Common myeloid progenitor, CD34-positive (primary cell): Measurements from ENCODE around the gene GMPR2.
A peak's percentile ranks its signal among the peaks of the same experiment; 100 is the strongest.

ENCODE experiments used
- CTCF ChIA-PET: fragments of 350-600 bp; sonication (Branson Sonifier 250); formaldehyde crosslinking; loops from one replicate; lab custom pipeline; 2021; ENCODE audit warnings: antibody characterized with exemption; lab: Charles Lee
- POLR2A ChIA-PET: fragments of 350-600 bp; sonication (Branson Sonifier 250); formaldehyde crosslinking; loops from one replicate; lab custom pipeline; 2021; ENCODE audit warnings: antibody characterized with exemption; lab: Charles Lee
- DNase-seq, 3 donors: peaks; one replicate each; pipeline versions ENCODE4 v3.0.0 to v3.0.0-alpha.2; 2013
- H3K27ac ChIP-seq, 2 experiments: 1 replicate in 1 of 2; 2 replicates in 1 of 2; pipeline ENCODE4 v1.7.0; 2013; ENCODE audit warnings: inconsistent platforms in 2 of 2, low read length in 2 of 2, mild to moderate bottlenecking in 2 of 2, low read depth in 1 of 2, moderate library complexity in 1 of 2; ENCODE audit not compliant: severe bottlenecking in 2 of 2, insufficient read depth in 1 of 2, poor library complexity in 1 of 2
- H3K27me3 ChIP-seq, 5 experiments: replicated peaks in 2 of 5; 1 replicate in 3 of 5; 2 replicates in 2 of 5; pipeline versions ENCODE4 v1.6.1 to v1.7.0; 2013; ENCODE audit warnings: low read length in 4 of 5, mild to moderate bottlenecking in 2 of 5, moderate library complexity in 2 of 5, inconsistent platforms in 1 of 5; ENCODE audit not compliant: insufficient read depth in 5 of 5, control insufficient read depth in 4 of 5
- H3K36me3 ChIP-seq, 4 experiments: 1 replicate in 2 of 4; 2 replicates in 2 of 4; pipeline versions ENCODE4 v1.6.1 to v1.7.0; 2013; ENCODE audit warnings: low read length in 3 of 4, control low read depth in 1 of 4, mild to moderate bottlenecking in 1 of 4; ENCODE audit not compliant: control insufficient read depth in 4 of 4, insufficient read depth in 4 of 4
- H3K4me1 ChIP-seq, 4 experiments: 1 replicate in 3 of 4; 2 replicates in 1 of 4; pipeline versions ENCODE4 v1.6.1 to v1.7.1; 2013; ENCODE audit warnings: low read length in 3 of 4, mild to moderate bottlenecking in 3 of 4, control low read depth in 1 of 4, inconsistent platforms in 1 of 4, moderate library complexity in 1 of 4; ENCODE audit not compliant: control insufficient read depth in 4 of 4, insufficient read depth in 4 of 4; ENCODE audit errors: control extremely low read depth in 1 of 4
- H3K4me3 ChIP-seq, 7 experiments: 1 replicate in 4 of 7; 2 replicates in 3 of 7; pipeline versions ENCODE4 v1.5.1 to v1.7.0; 2013; ENCODE audit warnings: mild to moderate bottlenecking in 7 of 7, low read length in 6 of 7, moderate library complexity in 6 of 7, inconsistent platforms in 2 of 7, low read depth in 2 of 7, control low read depth in 1 of 7; ENCODE audit not compliant: insufficient read depth in 4 of 7, control insufficient read depth in 1 of 7; ENCODE audit errors: extremely low read depth in 1 of 7
- H3K9me3 ChIP-seq, 5 experiments: 1 replicate in 4 of 5; 2 replicates in 1 of 5; pipeline versions ENCODE4 v1.6.1 to v1.7.1; 2013; ENCODE audit warnings: low read length in 4 of 5, mild to moderate bottlenecking in 2 of 5, inconsistent platforms in 1 of 5, low read depth in 1 of 5, moderate library complexity in 1 of 5; ENCODE audit not compliant: control insufficient read depth in 4 of 5, insufficient read depth in 2 of 5; ENCODE audit errors: control extremely low read depth in 1 of 5
- WGBS: methylation state at CpG from one replicate; pipeline ENCODE4 v1.1.5; 2013; ENCODE audit not compliant: insufficient coverage; 5-methylcytosine and 5-hydroxymethylcytosine counted together

The GMPR2 gene

GRCh38 chr14:24235804-24236688, 3.3 kb downstream of the GMPR2 start:
- Histone ChIP-seq H3K36me3 (peaks cover 20 to 63% (median 57%) of the 10 kb centered on the region in 4 experiments), H3K4me1 (peaks cover 17 to 51% (median 36%) of the 10 kb centered on the region in 4 experiments), H3K9me3 (no peaks in the 10 kb centered on the region), H3K27me3 (no peaks in the 10 kb centered on the region), H3K27ac (no peak overlapping the region), H3K4me3 (no peak overlapping the region)
- WGBS: 100% methylated on average over 4 of the region's 5 CpGs
- no peak for DNase-seq
- ChIA-PET POLR2A (no interaction called here), CTCF (interaction anchor here (1.0 to 13.5 kb wide), 12 partner anchors 10 to 121 kb away, joined by 3 to 207 read pairs (median 6); partner anchors contain the start of genes CHMP4A, CIDEB, DCAF11 and DHRS1)

- Histone ChIP-seq H3K36me3 (peaks cover 20 to 64% (median 58%) of the 10 kb centered on the region in 4 experiments), H3K4me3 (no peak overlapping the region), H3K27me3 (no peaks in the 10 kb centered on the region), H3K27ac (no peak overlapping the region), H3K9me3 (no peaks in the 10 kb centered on the region), H3K4me1 (peaks cover 21 to 51% (median 35%) of the 10 kb centered on the region in 4 experiments)
- 100% methylated on average over 6 of the region's 6 CpGs for WGBS
- ChIA-PET CTCF (interaction anchor here (1.0 to 13.5 kb wide), 9 partner anchors 9 to 122 kb away, joined by 3 to 207 read pairs (median 6); partner anchors contain the start of genes CIDEB, DCAF11, DHRS1 and IPO4), POLR2A (no interaction called here)
- DNase-seq: no peak
Observed at GRCh38 chr14:24236689-24237462, 4.1 kb downstream of the GMPR2 start.

- CTCF ChIA-PET: interaction anchor here (1.1 to 13.5 kb wide), 13 partner anchors 8 to 125 kb away, joined by 3 to 207 read pairs (median 6); partner anchors contain the start of genes CIDEB, DCAF11, DHRS1 and IPO4
- peaks cover 20 to 64% (median 58%) of the 10 kb centered on the region in 4 experiments for H3K36me3 ChIP-seq
- POLR2A ChIA-PET: interaction anchor here (1.0 kb wide), 1 partner anchor 16 kb away, joined by 3 read pairs; no protein-coding TSS in a partner anchor
- no peak overlapping the region for H3K4me3 ChIP-seq
- H3K9me3 ChIP-seq: no peaks in the 10 kb centered on the region
- H3K27ac ChIP-seq: peak overlapping the region in 1 of 2 experiments; percentile 3
- no peaks in the 10 kb centered on the region for H3K27me3 ChIP-seq
- 100% methylated on average over 2 of the region's 2 CpGs for WGBS
- no peak for DNase-seq
- H3K4me1 ChIP-seq: peaks cover 21 to 53% (median 35%) of the 10 kb centered on the region in 4 experiments
Observed at GRCh38 chr14:24237463-24237955, 4.8 kb downstream of the GMPR2 start.

GRCh38 chr14:24238123-24238522, 5.4 kb downstream of the GMPR2 start:
- WGBS: 95% methylated on average over 4 of the region's 5 CpGs
- H3K9me3 ChIP-seq: no peaks in the 10 kb centered on the region
- H3K27me3 ChIP-seq: no peaks in the 10 kb centered on the region
- H3K4me3 ChIP-seq: no peak overlapping the region
- ChIA-PET POLR2A (interaction anchor here (0.6 to 1.0 kb wide), 3 partner anchors 17 to 136 kb away, joined by 3 to 4 read pairs (median 4); no protein-coding TSS in a partner anchor), CTCF (interaction anchor here (1.1 to 13.5 kb wide), 12 partner anchors 8 to 124 kb away, joined by 3 to 207 read pairs (median 6); partner anchors contain the start of genes CIDEB, DHRS1, IPO4 and MDP1)
- H3K27ac ChIP-seq: peak overlapping the region in 1 of 2 experiments; percentile 3
- H3K36me3 ChIP-seq: peaks cover 20 to 64% (median 58%) of the 10 kb centered on the region in 4 experiments
- DNase-seq: no peak
- H3K4me1 ChIP-seq: peaks cover 19 to 53% (median 34%) of the 10 kb centered on the region in 4 experiments

- CTCF ChIA-PET: interaction anchor here (1.1 to 13.5 kb wide), 9 partner anchors 9 to 123 kb away, joined by 3 to 207 read pairs (median 4); partner anchors contain the start of genes DHRS1, MDP1, NOP9 and TM9SF1
- Histone ChIP-seq H3K9me3 (no peaks in the 10 kb centered on the region), H3K27me3 (no peaks in the 10 kb centered on the region), H3K36me3 (peaks cover 20 to 64% (median 58%) of the 10 kb centered on the region in 4 experiments), H3K27ac (no peak overlapping the region), H3K4me3 (no peak overlapping the region), H3K4me1 (peaks cover 15 to 53% (median 34%) of the 10 kb centered on the region in 4 experiments)
- 98% methylated on average over 5 of the region's 5 CpGs for WGBS
- POLR2A ChIA-PET: interaction anchor here (0.6 to 1.0 kb wide), 3 partner anchors 17 to 136 kb away, joined by 3 to 4 read pairs (median 4); no protein-coding TSS in a partner anchor
- no peak for DNase-seq
Observed at GRCh38 chr14:24238527-24239037, 5.9 kb downstream of the GMPR2 start.
